C4-2B (cell line): ENCODE results near the gene IGSF9.

Source experiments
- H3K27ac ChIP-seq: fragments of 450-650 bp; 2 replicates; pipeline ENCODE4 v1.5.1; 2017
- ZFX ChIP-seq: fragments of 450-650 bp; IDR thresholded peaks from 2 replicates; pipeline ENCODE4 v1.6.1; 2017
- TF ChIP-seq, protein P1 (sequence below): fragments of 450-650 bp; conservative IDR thresholded peaks from 2 replicates; pipeline ENCODE4 v1.5.1; 2017; ENCODE audit warnings: mild to moderate bottlenecking

IGSF9 gene

DNA sequence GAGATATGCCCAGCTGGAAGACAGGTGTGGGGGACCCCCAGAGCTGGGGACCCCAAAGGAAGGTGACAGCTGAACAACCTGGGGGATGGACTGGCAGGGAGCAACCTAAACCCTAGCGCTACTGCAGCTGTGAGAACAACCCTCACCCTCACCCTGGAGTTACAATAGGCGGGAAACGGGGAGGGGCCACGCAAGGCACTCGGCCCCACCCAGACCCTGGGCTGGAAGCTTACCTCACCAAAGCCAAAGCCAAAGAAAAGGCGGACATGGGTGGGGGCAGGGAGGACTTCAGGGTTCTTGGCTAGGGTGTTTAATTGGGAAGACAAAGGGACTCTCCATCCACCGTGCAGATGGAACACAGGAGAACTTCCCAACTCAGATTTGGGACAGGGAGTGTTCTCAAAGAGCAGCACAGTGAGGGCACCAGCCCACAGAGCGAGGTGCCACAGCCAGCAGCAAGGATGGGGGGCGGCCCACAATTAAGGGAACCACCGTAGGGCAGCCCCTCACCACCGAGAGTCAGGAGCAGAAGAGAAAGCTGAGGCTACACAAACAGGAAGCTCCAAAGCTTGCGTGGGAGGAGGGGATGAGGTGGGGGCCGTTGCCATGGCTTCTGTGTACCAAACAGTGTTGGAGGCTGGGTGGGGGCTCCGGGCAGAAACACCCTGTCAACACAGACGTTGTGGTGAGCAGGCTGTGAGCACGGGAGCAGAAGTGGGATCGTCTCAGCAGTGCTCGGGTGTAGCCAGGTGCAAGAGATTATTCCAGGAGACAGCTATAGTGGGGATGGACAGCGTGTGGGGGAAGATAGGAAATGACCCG is 22.0 kb downstream of the IGSF9 start:
- no peak for TF ChIP-seq ZFX
- TF ChIP-seq, protein P1, sequence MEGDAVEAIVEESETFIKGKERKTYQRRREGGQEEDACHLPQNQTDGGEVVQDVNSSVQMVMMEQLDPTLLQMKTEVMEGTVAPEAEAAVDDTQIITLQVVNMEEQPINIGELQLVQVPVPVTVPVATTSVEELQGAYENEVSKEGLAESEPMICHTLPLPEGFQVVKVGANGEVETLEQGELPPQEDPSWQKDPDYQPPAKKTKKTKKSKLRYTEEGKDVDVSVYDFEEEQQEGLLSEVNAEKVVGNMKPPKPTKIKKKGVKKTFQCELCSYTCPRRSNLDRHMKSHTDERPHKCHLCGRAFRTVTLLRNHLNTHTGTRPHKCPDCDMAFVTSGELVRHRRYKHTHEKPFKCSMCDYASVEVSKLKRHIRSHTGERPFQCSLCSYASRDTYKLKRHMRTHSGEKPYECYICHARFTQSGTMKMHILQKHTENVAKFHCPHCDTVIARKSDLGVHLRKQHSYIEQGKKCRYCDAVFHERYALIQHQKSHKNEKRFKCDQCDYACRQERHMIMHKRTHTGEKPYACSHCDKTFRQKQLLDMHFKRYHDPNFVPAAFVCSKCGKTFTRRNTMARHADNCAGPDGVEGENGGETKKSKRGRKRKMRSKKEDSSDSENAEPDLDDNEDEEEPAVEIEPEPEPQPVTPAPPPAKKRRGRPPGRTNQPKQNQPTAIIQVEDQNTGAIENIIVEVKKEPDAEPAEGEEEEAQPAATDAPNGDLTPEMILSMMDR = no peak
- H3K27ac ChIP-seq = peak overlapping the region; percentile 89; the same call in 1 of the 2 replicates

DNA sequence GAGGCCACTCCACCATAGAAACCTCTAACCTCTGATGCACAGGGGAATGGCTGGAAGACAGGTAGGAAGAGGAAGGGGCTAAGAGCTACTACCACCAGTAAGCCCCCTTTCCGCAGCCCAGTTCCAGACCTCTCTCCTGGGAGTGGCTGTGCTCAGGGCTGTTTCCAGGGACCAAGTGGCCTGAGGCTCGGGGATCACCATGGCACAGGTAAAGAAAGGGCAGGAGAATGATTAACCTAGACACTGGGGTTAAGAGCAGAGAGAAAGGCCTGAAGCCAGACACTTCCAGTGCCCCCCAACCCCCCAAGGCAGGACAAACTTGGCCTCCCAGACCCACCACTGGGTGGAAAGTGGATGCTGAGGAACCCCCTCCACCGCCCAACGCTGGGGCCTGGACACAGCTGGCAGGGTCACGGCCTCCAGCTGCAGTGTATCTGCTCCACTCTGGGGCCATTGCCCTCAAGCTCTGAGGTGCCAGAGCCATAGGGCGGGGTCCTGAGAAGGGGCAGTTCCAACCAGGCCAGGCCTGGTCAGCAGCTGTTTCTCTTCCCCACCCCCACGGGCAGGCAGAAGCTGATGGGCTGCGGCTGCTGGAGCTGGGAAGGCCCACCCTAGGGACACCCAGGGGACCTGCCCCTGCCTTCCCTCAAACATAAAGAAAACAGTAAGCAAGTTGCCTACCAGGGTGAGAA is 22.8 kb downstream of the IGSF9 start:
- H3K27ac ChIP-seq = no peak overlapping the region; the same call in 1 of the 2 replicates
- TF ChIP-seq, protein P1 = no peak
- no peak for TF ChIP-seq ZFX

DNA sequence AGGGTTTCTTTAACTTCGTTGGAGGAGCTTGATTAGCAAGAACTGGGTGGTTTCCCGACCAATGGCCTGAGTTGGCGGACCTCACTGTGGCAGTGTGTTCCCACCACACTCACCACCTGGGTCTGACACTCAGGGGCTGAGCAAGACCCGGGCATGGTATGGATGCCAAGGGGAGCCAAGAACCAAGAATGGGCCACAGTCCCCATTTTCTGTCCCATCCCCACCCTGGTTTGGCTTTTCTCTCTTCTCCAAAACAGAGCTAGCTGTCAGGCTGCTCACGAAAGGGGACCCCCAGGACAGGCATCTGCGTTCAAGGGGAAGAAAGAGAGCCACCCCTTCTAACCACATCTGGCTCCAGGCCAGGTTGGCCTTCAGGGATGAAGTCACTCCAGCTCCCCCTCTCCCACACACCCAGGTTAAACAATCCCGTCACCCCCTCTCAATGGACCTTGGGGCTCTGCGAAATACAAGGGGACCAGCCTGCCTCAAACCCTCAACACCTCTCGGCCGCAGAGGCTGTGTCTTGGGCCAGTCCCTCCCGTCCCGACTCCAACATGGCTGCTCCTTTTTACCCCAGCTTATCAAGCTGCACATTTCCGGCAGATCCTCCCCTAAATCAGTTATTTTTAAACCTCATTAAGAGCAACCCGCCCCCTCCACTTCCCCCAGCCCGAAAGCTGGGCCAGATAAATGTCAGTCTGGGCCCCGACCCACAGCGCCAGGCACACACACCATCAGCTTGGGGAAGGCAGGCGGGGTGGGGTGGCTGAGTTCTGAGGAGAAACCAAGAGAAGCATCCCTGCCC is 23.5 kb downstream of the IGSF9 start:
- H3K27ac ChIP-seq = no peak overlapping the region
- no peak for TF ChIP-seq ZFX
- TF ChIP-seq, protein P1 = no peak

DNA sequence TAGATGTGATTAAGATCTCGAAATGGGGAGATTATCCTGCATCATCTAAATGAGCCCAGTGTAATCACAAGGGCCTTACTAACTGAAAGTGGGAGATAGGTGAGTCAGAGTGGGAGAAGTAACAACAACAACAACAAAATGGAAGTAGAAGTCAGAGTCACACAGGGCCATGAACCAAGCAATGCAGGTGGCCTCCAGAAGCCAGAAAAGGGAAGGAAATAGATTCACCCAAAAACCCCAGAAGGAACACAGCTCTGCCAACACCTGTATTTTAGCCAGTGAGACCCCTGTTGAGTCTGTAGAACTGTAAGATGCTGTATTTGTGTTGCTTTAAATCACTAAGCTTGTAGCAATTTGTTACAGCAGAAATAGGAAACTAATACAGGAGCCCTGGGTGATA is 24.2 kb downstream of the IGSF9 start:
- H3K27ac ChIP-seq = no peak overlapping the region
- TF ChIP-seq ZFX = no peak
- TF ChIP-seq, protein P1 = no peak

DNA sequence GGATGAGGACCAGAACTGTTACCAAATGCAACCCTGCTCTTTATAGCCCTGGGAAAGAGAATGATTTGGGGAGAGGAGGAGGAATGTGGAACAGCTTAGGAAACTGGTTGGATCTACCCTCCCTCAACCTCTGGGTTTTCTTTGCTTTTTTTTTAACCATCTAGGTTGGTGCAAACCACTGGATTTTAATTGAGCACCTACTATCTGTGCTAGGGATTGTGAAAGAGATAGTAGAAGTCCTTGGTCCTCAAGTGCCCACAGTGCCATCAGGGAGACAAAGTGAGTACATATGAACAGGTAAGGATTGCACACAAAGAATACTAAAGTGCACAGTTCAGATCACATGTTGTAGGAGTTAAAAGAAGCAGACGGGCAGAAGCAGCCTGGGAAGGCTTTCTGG is 24.8 kb downstream of the IGSF9 start:
- no peak for TF ChIP-seq ZFX
- TF ChIP-seq, protein P1 = no peak
- no peak overlapping the region for H3K27ac ChIP-seq

DNA sequence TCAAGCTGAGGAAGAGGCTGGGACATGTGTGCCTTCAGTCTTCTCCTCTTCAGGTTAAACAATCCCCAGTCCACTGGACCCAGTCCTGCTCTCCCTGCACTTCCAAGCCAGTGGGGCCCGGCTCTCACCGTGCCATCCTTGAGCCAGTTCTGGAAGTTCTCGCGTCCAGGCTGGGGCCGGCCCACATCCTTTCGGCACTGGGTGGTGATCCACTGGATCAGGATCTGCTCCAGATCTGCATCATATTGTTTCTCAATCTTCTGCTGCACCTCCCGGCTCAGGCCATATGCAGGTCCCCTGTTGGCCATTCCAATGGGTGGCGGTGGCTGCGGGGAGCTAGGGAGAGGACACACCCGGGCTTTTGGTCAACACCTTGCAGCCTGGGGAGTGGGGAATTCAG is 25.2 kb downstream of the IGSF9 start:
- TF ChIP-seq, protein P1 = no peak
- no peak for TF ChIP-seq ZFX
- no peak overlapping the region for H3K27ac ChIP-seq
